Naive thymus-derived CD8-positive, alpha-beta T cell (primary cell): Measurements from ENCODE around the gene ENTREP3. TPM values are rescaled to one million over a fixed set of nuclear protein-coding genes. Genes with fewer than 3 reads are reported as not detected.

ENCODE experiments used
- ATAC-seq, 2 donors: fragments of 150-1000 bp; cut with Tn5 transposase in 1 of 2; sonication (Bioruptor Pico), chemical (Tn5 transposase) in 1 of 2; 1 replicate in 1 of 2; 2 replicates in 1 of 2; pipeline ENCODE4 v1.10.0; 2021; ENCODE audit warnings: mild to moderate bottlenecking in 2 of 2, moderate library complexity in 2 of 2
- POLR2A ChIA-PET: fragments of 350-600 bp; sonication (Branson Sonifier 250); formaldehyde crosslinking; loops from one replicate; lab custom pipeline; 2021; ENCODE audit warnings: antibody characterized with exemption; lab: Charles Lee
- DNase-seq, 10 donors: peaks; one replicate each; pipeline versions ENCODE4 v3.0.0 to v3.0.0-alpha.2; 2020 to 2022
- H3K27ac Mint-ChIP-seq, 10 donors: one replicate each; pipeline ENCODE4 v1.8.0; 2020 to 2022; ENCODE audit warnings: mild to moderate bottlenecking in 10 of 10, mixed read lengths in 10 of 10, moderate library complexity in 4 of 10, inconsistent platforms in 1 of 10
- H3K27me3 Mint-ChIP-seq, 5 donors: one replicate each; pipeline ENCODE4 v1.8.0; 2021 to 2022; ENCODE audit warnings: mixed read lengths in 5 of 5
- H3K36me3 Mint-ChIP-seq, 3 donors: one replicate each; pipeline ENCODE4 v1.8.0; 2020 to 2022; ENCODE audit warnings: mixed read lengths in 3 of 3, mild to moderate bottlenecking in 2 of 3, inconsistent platforms in 1 of 3
- H3K4me1 Mint-ChIP-seq, 4 donors: one replicate each; pipeline ENCODE4 v1.8.0; 2021 to 2022; ENCODE audit warnings: mixed read lengths in 4 of 4
- H3K4me3 Mint-ChIP-seq, 10 donors: one replicate each; pipeline ENCODE4 v1.8.0; 2020 to 2022; ENCODE audit warnings: mild to moderate bottlenecking in 10 of 10, mixed read lengths in 10 of 10, moderate library complexity in 6 of 10, inconsistent platforms in 1 of 10
- H3K9me3 Mint-ChIP-seq, 9 donors: one replicate each; pipeline ENCODE4 v1.8.0; 2020 to 2022; ENCODE audit warnings: mixed read lengths in 9 of 9, mild to moderate bottlenecking in 3 of 9, inconsistent platforms in 1 of 9, moderate library complexity in 1 of 9
- polyA plus RNA-seq, 3 donors: library from polyadenylated mRNA; unstranded; fragments of 300-500 nt; fragmentation: Illumina TruSeq; gene quantifications; one replicate each; pipeline ENCODE4 v1.2.3, GENCODE V29; 2021
- total RNA-seq, 8 experiments: library from RNA in 2 of 8; stranded (reverse) in 2 of 8; gene quantifications; one replicate each; pipeline ENCODE4 v1.2.3 and lab custom pipeline; 2021 to 2026

ENTREP3 gene, protein sequence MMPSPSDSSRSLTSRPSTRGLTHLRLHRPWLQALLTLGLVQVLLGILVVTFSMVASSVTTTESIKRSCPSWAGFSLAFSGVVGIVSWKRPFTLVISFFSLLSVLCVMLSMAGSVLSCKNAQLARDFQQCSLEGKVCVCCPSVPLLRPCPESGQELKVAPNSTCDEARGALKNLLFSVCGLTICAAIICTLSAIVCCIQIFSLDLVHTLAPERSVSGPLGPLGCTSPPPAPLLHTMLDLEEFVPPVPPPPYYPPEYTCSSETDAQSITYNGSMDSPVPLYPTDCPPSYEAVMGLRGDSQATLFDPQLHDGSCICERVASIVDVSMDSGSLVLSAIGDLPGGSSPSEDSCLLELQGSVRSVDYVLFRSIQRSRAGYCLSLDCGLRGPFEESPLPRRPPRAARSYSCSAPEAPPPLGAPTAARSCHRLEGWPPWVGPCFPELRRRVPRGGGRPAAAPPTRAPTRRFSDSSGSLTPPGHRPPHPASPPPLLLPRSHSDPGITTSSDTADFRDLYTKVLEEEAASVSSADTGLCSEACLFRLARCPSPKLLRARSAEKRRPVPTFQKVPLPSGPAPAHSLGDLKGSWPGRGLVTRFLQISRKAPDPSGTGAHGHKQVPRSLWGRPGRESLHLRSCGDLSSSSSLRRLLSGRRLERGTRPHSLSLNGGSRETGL
- total RNA-seq (10 to 100 TPM; 10.7 to 13.5 TPM), polyA plus RNA-seq (1 to 10 TPM; 1.8 to 2.5 (median 2.3) TPM), total RNA-seq (lab: John Stamatoyannopoulos, UW) (4.9 to 8.0 (median 6.4) reads per million in 6 experiments)

DNA sequence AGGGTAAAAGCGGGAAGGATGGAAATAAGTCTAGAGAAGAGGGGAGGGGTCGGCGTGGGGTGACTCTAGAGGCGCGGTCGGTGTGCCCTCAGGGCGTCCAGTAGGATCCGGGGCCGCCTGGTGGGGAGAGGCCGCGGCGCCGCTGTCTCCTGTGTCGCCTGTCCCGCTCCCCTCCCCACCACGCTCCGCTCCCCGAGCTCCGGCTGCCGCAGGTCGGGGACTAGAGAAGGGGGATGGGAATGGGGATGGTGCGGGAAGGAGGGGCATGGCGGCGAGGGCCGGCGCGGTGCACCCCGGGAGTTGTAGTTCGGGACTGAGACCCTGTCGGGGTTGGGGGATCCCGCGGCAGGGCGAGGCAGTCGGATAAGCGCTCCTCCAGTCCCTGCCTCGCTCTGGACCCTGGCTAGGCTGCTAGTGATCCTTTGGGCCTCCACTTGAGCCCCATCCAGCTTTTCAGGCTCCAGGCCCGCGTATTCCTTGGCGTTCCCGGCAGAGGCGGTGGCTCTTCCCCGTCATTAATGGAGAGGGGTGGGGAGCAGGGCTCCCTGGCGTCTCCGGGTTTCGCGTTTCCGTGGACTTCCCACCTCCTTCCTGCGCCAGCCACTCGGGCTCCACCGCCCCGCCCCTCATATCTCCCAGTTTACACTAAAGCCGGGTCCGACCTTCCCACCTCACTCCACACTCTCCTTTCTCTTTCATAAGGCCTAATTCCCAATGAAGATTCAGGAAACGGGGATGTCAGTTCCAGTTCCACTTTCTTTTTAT, at the start of gene ENTREP3:
TSS of gene ENTREP3 (minus strand) at position 241 of the 765 bp plus-strand sequence. CDS start 606 bp downstream, outside the sequence.
- Mint-ChIP-seq H3K4me1 (peaks cover 23 to 52% (median 40%) of the 10 kb centered on the region in 4 donors), H3K27me3 (no peaks in the 10 kb centered on the region), H3K9me3 (no peaks in the 10 kb centered on the region), H3K36me3 (peaks cover 0 to 42% (median 4%) of the 10 kb centered on the region in 3 donors), H3K4me3 (peak within 1 kb of the TSS; percentile 75 to 89 (median 82)), H3K27ac (peak within 1 kb of the TSS; percentile 37 to 86 (median 75))
- POLR2A ChIA-PET = interaction anchor here (0.6 to 1.8 kb wide), 11 partner anchors 11 to 127 kb away, joined by 3 to 9 read pairs (median 3); partner anchors contain the start of gene TRIM46
- DNase-seq (peak; percentile 55 to 85 (median 66)), ATAC-seq (peak; percentile 53 to 71)

DNA sequence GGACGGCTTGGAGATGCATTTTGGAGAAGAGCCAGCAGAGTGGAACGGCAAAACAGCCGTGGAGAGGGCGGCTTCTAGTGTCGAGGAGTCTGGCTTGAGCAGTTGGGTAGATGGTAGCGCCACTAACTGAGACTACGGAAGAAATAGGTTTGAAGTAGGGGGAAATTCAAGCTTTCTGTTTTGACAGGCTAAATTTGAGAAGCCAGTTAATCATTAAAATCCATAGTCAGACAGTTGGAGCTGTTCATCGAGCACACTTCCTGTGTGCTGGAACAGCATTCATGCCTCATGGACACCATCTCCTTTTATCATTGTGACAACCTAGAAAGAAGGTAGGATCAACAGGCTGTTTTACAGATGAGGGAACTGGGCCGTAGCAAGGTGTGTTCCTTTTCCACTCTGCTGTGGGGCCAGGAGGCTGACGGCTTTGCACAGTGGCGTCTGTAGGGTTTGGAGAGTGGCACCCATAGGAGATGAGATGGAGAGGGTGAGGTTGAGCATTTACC, 49.3 kb upstream of the ENTREP3 start:
- ATAC-seq (no peak), DNase-seq (no peak)
- H3K4me3 Mint-ChIP-seq = no peak overlapping the region
- peaks cover 2 to 17% (median 11%) of the 10 kb centered on the region in 4 donors for H3K4me1 Mint-ChIP-seq
- POLR2A ChIA-PET = interaction anchor here (0.7 kb wide), 1 partner anchor 753 kb away, joined by 3 read pairs; no protein-coding TSS in a partner anchor
- no peaks in the 10 kb centered on the region for H3K9me3 Mint-ChIP-seq
- H3K27me3 Mint-ChIP-seq = peaks cover 0 to 2% (median 0%) of the 10 kb centered on the region in 5 donors
- peak overlapping the region in 2 of 10 donors; percentile 29 to 47 for H3K27ac Mint-ChIP-seq
- H3K36me3 Mint-ChIP-seq = no peaks in the 10 kb centered on the region

DNA sequence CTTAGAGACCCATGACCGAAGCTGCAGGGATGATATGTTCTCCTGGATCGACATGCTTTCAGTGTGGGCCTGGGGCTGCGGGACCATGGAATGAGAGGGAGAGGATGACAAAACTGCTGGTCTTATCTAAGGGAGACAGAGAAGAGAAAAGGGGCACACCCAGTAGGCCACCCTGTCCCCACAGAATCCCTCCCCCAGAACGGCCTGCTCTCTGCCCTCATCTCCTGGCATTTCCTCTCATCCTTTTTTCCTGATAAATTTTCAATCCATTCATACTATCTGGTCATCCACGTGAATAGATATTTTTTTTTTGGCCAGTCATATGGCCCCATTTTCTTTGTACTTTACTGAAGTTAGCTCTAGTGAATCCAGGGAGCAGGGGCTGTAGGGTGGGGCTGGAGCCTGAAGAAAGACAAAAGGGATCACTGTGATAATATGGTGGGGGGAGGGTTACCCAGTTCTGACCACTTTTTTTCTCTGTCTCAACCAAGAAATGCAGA, 46.1 kb upstream of the ENTREP3 start, which contains the start of gene PKLR:
TSS of gene PKLR (minus strand) at position 97 of the 500 bp plus-strand sequence. CDS start at position 54, 43 bp downstream.
- no peak for DNase-seq
- POLR2A ChIA-PET = interaction anchor here (0.6 kb wide), 1 partner anchor 12 kb away, joined by 3 read pairs; no protein-coding TSS in a partner anchor
- Mint-ChIP-seq H3K36me3 (no peaks in the 10 kb centered on the region), H3K4me1 (no peaks in the 10 kb centered on the region), H3K9me3 (no peaks in the 10 kb centered on the region), H3K27me3 (peaks cover 8 to 20% (median 17%) of the 10 kb centered on the region in 5 donors), H3K4me3 (no peak within 1 kb of the TSS), H3K27ac (no peak within 1 kb of the TSS)
- no peak for ATAC-seq

- Mint-ChIP-seq H3K27ac (no peak overlapping the region), H3K4me3 (no peak overlapping the region)
- POLR2A ChIA-PET = interaction anchor here (0.6 kb wide), 1 partner anchor 140 kb away, joined by 3 read pairs; no protein-coding TSS in a partner anchor
Measured at GRCh38 chr1:155300553-155301329, 45.5 kb upstream of the ENTREP3 start.

GRCh38 chr1:155300024-155300423, 44.7 kb upstream of the ENTREP3 start:
- H3K36me3 Mint-ChIP-seq = peaks cover 0 to 2% (median 0%) of the 10 kb centered on the region in 3 donors
- peaks cover 15 to 31% (median 26%) of the 10 kb centered on the region in 5 donors for H3K27me3 Mint-ChIP-seq
- no peaks in the 10 kb centered on the region for H3K9me3 Mint-ChIP-seq
- ATAC-seq (no peak), DNase-seq (no peak)
- POLR2A ChIA-PET = interaction anchor here (0.6 kb wide), 1 partner anchor 139 kb away, joined by 3 read pairs; no protein-coding TSS in a partner anchor
- peaks cover 0 to 6% (median 2%) of the 10 kb centered on the region in 4 donors for H3K4me1 Mint-ChIP-seq
- no peak overlapping the region for H3K27ac Mint-ChIP-seq
- H3K4me3 Mint-ChIP-seq = no peak overlapping the region

More at GRCh38 chr1:155300553-155301329, 45.5 kb upstream of the ENTREP3 start:
- Mint-ChIP-seq H3K4me1 (peaks cover 0 to 3% (median under 1%) of the 10 kb centered on the region in 4 donors), H3K36me3 (peaks cover 0 to under 1% (median 0%) of the 10 kb centered on the region in 3 donors), H3K27me3 (peaks cover 13 to 26% (median 22%) of the 10 kb centered on the region in 5 donors), H3K9me3 (no peaks in the 10 kb centered on the region)
- ATAC-seq (no peak), DNase-seq (no peak)

DNA sequence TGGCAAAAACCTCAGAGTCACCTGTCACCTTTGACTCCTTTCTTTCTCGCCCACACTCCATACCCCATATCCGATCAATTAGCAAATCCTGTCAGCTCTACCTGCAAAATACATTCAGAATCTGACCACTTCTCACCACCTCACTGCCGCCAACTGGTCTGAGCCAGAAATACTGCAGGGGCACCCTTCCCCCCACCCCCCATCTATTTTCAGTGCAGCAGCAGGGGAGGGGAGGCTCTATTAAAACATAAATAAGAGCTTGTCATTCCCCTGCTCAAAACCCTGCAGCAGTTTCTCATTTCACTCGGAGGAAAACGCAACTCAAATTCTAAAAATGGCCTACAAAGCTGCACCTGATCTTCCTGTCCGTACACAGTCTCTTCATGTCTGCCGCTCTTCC, 42.1 kb upstream of the ENTREP3 start:
- no peak for DNase-seq
- Mint-ChIP-seq H3K4me1 (peaks cover 3 to 11% (median 6%) of the 10 kb centered on the region in 4 donors), H3K4me3 (no peak overlapping the region), H3K36me3 (peaks cover 0 to 2% (median 0%) of the 10 kb centered on the region in 3 donors), H3K27me3 (peaks cover 20 to 45% (median 35%) of the 10 kb centered on the region in 5 donors), H3K27ac (no peak overlapping the region), H3K9me3 (no peaks in the 10 kb centered on the region)
- POLR2A ChIA-PET = no interaction called here
- no peak for ATAC-seq

DNA sequence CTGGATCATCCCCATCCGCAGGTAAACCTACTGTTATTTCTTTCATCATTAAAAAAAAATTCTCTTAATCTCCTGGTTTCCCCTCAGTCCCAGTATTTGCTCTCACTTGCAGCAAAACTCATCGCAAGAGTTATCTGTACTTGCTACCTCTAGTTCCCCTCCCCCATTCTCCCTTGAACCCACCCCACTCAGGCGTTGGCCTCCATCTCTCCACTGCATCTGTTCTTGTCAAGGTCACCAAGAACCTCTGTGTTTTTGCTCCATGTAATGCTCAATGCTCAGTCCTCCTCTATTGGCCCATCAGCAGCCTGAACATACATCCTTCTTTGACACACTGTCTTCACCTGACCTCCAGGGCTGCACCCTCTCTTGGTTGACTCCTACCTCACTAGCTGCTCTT, 41.4 kb upstream of the ENTREP3 start:
- H3K4me1 Mint-ChIP-seq = peaks cover 3 to 11% (median 6%) of the 10 kb centered on the region in 4 donors
- DNase-seq (no peak), ATAC-seq (no peak)
- H3K4me3 Mint-ChIP-seq = no peak overlapping the region
- POLR2A ChIA-PET = no interaction called here
- peaks cover 0 to 2% (median 0%) of the 10 kb centered on the region in 3 donors for H3K36me3 Mint-ChIP-seq
- H3K27ac Mint-ChIP-seq = no peak overlapping the region
- H3K27me3 Mint-ChIP-seq = peaks cover 20 to 45% (median 36%) of the 10 kb centered on the region in 5 donors
- H3K9me3 Mint-ChIP-seq = no peaks in the 10 kb centered on the region

GRCh38 chr1:155295942-155296267, 40.6 kb upstream of the ENTREP3 start:
- POLR2A ChIA-PET = no interaction called here
- H3K36me3 Mint-ChIP-seq = peaks cover 0 to 2% (median 0%) of the 10 kb centered on the region in 3 donors
- no peak overlapping the region for H3K27ac Mint-ChIP-seq
- H3K9me3 Mint-ChIP-seq = no peaks in the 10 kb centered on the region
- H3K4me1 Mint-ChIP-seq = peaks cover 3 to 11% (median 6%) of the 10 kb centered on the region in 4 donors
- ATAC-seq (no peak), DNase-seq (no peak)
- no peak overlapping the region for H3K4me3 Mint-ChIP-seq
- peaks cover 22 to 49% (median 38%) of the 10 kb centered on the region in 5 donors for H3K27me3 Mint-ChIP-seq

DNA sequence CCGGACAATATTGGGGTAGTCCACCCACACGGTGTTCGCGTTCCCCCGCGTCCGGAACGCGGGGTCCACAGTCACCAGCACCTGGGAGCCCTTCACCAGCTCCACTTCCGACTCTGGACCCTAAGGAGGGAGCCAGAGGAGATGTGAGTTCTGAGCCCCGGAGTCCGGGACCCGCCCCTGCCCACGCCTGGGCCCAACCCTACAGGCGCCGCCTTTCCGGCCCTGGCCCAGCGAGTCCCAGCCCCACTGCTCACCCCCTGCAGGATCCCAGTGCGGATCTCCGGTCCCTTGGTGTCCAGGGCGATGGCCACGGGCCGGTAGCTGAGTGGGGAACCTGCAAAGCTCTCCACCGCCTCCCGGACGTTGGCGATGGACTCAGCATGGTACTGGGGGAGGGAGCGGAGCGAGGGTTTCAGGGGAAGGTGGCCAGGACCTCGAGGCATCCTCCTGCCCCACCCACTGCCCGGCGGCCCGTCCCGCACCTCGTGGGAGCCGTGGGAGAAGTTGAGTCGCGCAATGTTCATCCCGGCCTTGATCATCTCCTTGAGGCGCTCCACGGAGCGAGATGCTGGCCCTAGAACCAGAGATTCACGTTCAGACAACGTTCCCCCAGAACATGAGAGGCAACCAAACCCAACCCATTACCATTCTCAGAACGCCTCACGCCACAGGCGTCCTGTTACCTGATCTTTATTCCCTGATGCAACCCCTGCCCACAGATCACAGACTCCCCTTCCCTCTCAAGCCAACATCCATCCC, 40.1 kb upstream of the ENTREP3 start:
- ATAC-seq = no peak
- Mint-ChIP-seq H3K27me3 (peaks cover 23 to 49% (median 38%) of the 10 kb centered on the region in 5 donors), H3K27ac (no peak overlapping the region), H3K4me3 (no peak overlapping the region), H3K4me1 (peaks cover 3 to 11% (median 6%) of the 10 kb centered on the region in 4 donors), H3K9me3 (no peaks in the 10 kb centered on the region), H3K36me3 (peaks cover 0 to 2% (median 0%) of the 10 kb centered on the region in 3 donors)
- POLR2A ChIA-PET = no interaction called here
- no peak for DNase-seq

- Mint-ChIP-seq H3K9me3 (no peaks in the 10 kb centered on the region), H3K4me3 (peak overlapping the region in 4 of 10 donors; percentile 0 to 61 (median 42)), H3K27ac (peak overlapping the region in 1 of 10 donors; percentile 54), H3K36me3 (peaks cover 0 to 2% (median 0%) of the 10 kb centered on the region in 3 donors), H3K4me1 (peaks cover 3 to 11% (median 6%) of the 10 kb centered on the region in 4 donors), H3K27me3 (peaks cover 25 to 49% (median 42%) of the 10 kb centered on the region in 5 donors)
- DNase-seq (no peak), ATAC-seq (no peak)
- POLR2A ChIA-PET = no interaction called here
Measured at GRCh38 chr1:155294520-155295182, 39.4 kb upstream of the ENTREP3 start.
